ENCODE results near the gene CFAP43.
A peak's percentile ranks its signal among the peaks of the same experiment; 100 is the strongest.
"Not testable (repeated sequence)": the region's sequence is repeated elsewhere in the genome, so short reads cannot be mapped to it uniquely, and the experiment has no call there.

Gene CFAP43

GRCh38 chr10:104230490-104230889 lies 1.7 kb downstream of the CFAP43 start:
- DNase-seq (ENCODE audit: low read depth), result no peak

GRCh38 chr10:104223304-104223703 lies 8.9 kb downstream of the CFAP43 start:
- no peak for DNase-seq (ENCODE audit: low read depth)

- DNase-seq (ENCODE audit: low read depth), result no peak
Measured at GRCh38 chr10:104220522-104220921, 11.6 kb downstream of the CFAP43 start.

GRCh38 chr10:104218751-104219150 lies 13.4 kb downstream of the CFAP43 start:
- no peak for DNase-seq (ENCODE audit: low read depth)

GRCh38 chr10:104216631-104217030 lies 15.5 kb downstream of the CFAP43 start:
- no peak for DNase-seq (ENCODE audit: low read depth)

GRCh38 chr10:104209575-104210198 lies 22.5 kb downstream of the CFAP43 start:
- DNase-seq (ENCODE audit: low read depth), result peak; percentile 51

GRCh38 chr10:104208730-104209129 lies 23.4 kb downstream of the CFAP43 start:
- no peak for DNase-seq (ENCODE audit: low read depth)

GRCh38 chr10:104202231-104202630 lies 29.9 kb downstream of the CFAP43 start:
- DNase-seq (ENCODE audit: low read depth), result no peak

- DNase-seq (ENCODE audit: low read depth), result peak; percentile 12
Measured at GRCh38 chr10:104201636-104202035, 30.5 kb downstream of the CFAP43 start.

- no peak for DNase-seq (ENCODE audit: low read depth)
Measured at GRCh38 chr10:104199567-104199966, 32.6 kb downstream of the CFAP43 start.

GRCh38 chr10:104197364-104197763 lies 34.8 kb downstream of the CFAP43 start:
- DNase-seq (ENCODE audit: low read depth), result no peak

- DNase-seq (ENCODE audit: low read depth), result no peak
Measured at GRCh38 chr10:104195706-104196105, 36.5 kb downstream of the CFAP43 start.

GRCh38 chr10:104193787-104194186 lies 38.4 kb downstream of the CFAP43 start:
- no peak for DNase-seq (ENCODE audit: low read depth)

- no peak for DNase-seq (ENCODE audit: low read depth)
Measured at GRCh38 chr10:104190695-104191094, 41.5 kb downstream of the CFAP43 start.

- DNase-seq (ENCODE audit: low read depth), result no peak
Measured at GRCh38 chr10:104183682-104184081, 48.5 kb downstream of the CFAP43 start.

GRCh38 chr10:104174136-104174535 lies 58.0 kb downstream of the CFAP43 start:
- not testable (repeated sequence) for DNase-seq (ENCODE audit: low read depth)

GRCh38 chr10:104170610-104171254 lies 61.4 kb downstream of the CFAP43 start:
- no peak for DNase-seq (ENCODE audit: low read depth)

GRCh38 chr10:104155591-104155990 lies 76.6 kb downstream of the CFAP43 start:
- no peak for DNase-seq (ENCODE audit: low read depth)

- DNase-seq (ENCODE audit: low read depth), result no peak
Measured at GRCh38 chr10:104151737-104152136, 80.4 kb downstream of the CFAP43 start.

GRCh38 chr10:104150139-104150538 lies 82.0 kb downstream of the CFAP43 start:
- DNase-seq (ENCODE audit: low read depth), result no peak

GRCh38 chr10:104146882-104147281 lies 85.3 kb downstream of the CFAP43 start:
- no peak for DNase-seq (ENCODE audit: low read depth)

- no peak for DNase-seq (ENCODE audit: low read depth)
Measured at GRCh38 chr10:104144931-104145330, 87.2 kb downstream of the CFAP43 start.

- no peak for DNase-seq (ENCODE audit: low read depth)
Measured at GRCh38 chr10:104143829-104144228, 88.3 kb downstream of the CFAP43 start.

GRCh38 chr10:104142081-104142480 lies 90.1 kb downstream of the CFAP43 start:
- DNase-seq (ENCODE audit: low read depth), result no peak

All from EH (cell line).